SK-N-SH treated with all-trans-retinoic acid at 6 μM for 48 hours (cell line): ENCODE data around the gene SPTA1.

Experiments used
- ATAC-seq: fragments of 200-7000 bp; cut with Tn5 transposase; 3 replicates; pipeline ENCODE4 v1.9.1; 2020; ENCODE audit warnings: mild to moderate bottlenecking, moderate library complexity
- ARNTL ChIP-seq: fragments of 450-650 bp; formaldehyde crosslinking; IDR thresholded peaks from 2 replicates; pipeline ENCODE4 v1.5.0; 2020; ENCODE audit warnings: low read depth, mild to moderate bottlenecking, moderate library complexity, borderline replicate concordance
- BACH2 ChIP-seq: fragments of 250-450 bp; sonication (Bioruptor Pico); IDR thresholded peaks from 2 replicates; pipeline ENCODE4 v1.9.0; 2021; ENCODE audit warnings: mild to moderate bottlenecking, borderline replicate concordance
- CSDC2 ChIP-seq: fragments of 250-450 bp; sonication (Bioruptor Pico); IDR thresholded peaks from 2 replicates; pipeline ENCODE4 v1.5.0; 2020; ENCODE audit warnings: mild to moderate bottlenecking, moderate library complexity
- ESRRG ChIP-seq: fragments of 250-450 bp; sonication (Bioruptor Pico); IDR thresholded peaks from 2 replicates; pipeline ENCODE4 v1.6.1; 2021; ENCODE audit warnings: mild to moderate bottlenecking
- GLIS3 ChIP-seq: fragments of 250-450 bp; sonication (Bioruptor Pico); IDR thresholded peaks from 2 replicates; pipeline ENCODE4 v1.5.0; 2020; ENCODE audit warnings: mild to moderate bottlenecking, moderate library complexity
- ISL1 ChIP-seq: fragments of 250-450 bp; sonication (Bioruptor Pico); IDR thresholded peaks from 2 replicates; pipeline ENCODE4 v2.1.2; 2022; ENCODE audit warnings: mild to moderate bottlenecking, moderate library complexity
- OSR1 ChIP-seq: fragments of 250-450 bp; sonication (Bioruptor Pico); IDR thresholded peaks from 2 replicates; pipeline ENCODE4 v1.8.0; 2022; ENCODE audit warnings: moderate library complexity, mild to moderate bottlenecking, inconsistent platforms
- PPARA ChIP-seq: fragments of 250-450 bp; sonication (Bioruptor Pico); IDR thresholded peaks from 2 replicates; pipeline ENCODE4 v1.5.0; 2020; ENCODE audit warnings: mild to moderate bottlenecking, borderline replicate concordance
- RARB ChIP-seq: fragments of 250-450 bp; sonication (Bioruptor Pico); IDR thresholded peaks from 2 replicates; pipeline ENCODE4 v1.8.0; 2021; ENCODE audit warnings: mild to moderate bottlenecking, moderate library complexity
- SNAI2 ChIP-seq: fragments of 250-450 bp; sonication (Bioruptor Pico); IDR thresholded peaks from 2 replicates; pipeline ENCODE4 v1.5.0; 2020; ENCODE audit warnings: mild to moderate bottlenecking, moderate library complexity
- ZC3H10 ChIP-seq: fragments of 250-450 bp; sonication (Bioruptor Pico); IDR thresholded peaks from 2 replicates; pipeline ENCODE4 v1.5.1; 2021; ENCODE audit warnings: mild to moderate bottlenecking, moderate library complexity
- ZFP3 ChIP-seq: fragments of 250-450 bp; sonication (Bioruptor Pico); IDR thresholded peaks from 2 replicates; pipeline ENCODE4 v1.5.0; 2020; ENCODE audit warnings: mild to moderate bottlenecking, moderate library complexity
- ZFP30 ChIP-seq: fragments of 450-650 bp; formaldehyde crosslinking; IDR thresholded peaks from 2 replicates; pipeline ENCODE4 v1.5.0; 2022; ENCODE audit warnings: mild to moderate bottlenecking, moderate library complexity
- ZNF565 ChIP-seq: fragments of 450-650 bp; formaldehyde crosslinking; conservative IDR thresholded peaks from 2 replicates; pipeline ENCODE4 v1.5.0; 2020; ENCODE audit warnings: low read depth, mild to moderate bottlenecking, moderate library complexity
- ZNF70 ChIP-seq: fragments of 450-650 bp; formaldehyde crosslinking; IDR thresholded peaks from 2 replicates; pipeline ENCODE4 v1.5.0; 2020; ENCODE audit warnings: mild to moderate bottlenecking, moderate library complexity
- ZNF8 ChIP-seq: fragments of 450-650 bp; formaldehyde crosslinking; IDR thresholded peaks from 2 replicates; pipeline ENCODE4 v1.5.0; 2020; ENCODE audit warnings: mild to moderate bottlenecking, moderate library complexity
- TF ChIP-seq, protein P1 (sequence below): fragments of 250-450 bp; sonication (Bioruptor Pico); IDR thresholded peaks from 2 replicates; pipeline ENCODE4 v1.5.1; 2021; ENCODE audit warnings: mild to moderate bottlenecking, moderate library complexity
- TF ChIP-seq, protein P2 (sequence below): fragments of 250-450 bp; sonication (Bioruptor Pico); IDR thresholded peaks from 2 replicates; pipeline ENCODE4 v1.8.0; 2020; ENCODE audit warnings: mild to moderate bottlenecking, moderate library complexity, borderline replicate concordance
- TF ChIP-seq, protein P3 (sequence below): fragments of 250-450 bp; sonication (Bioruptor Pico); IDR thresholded peaks from 2 replicates; pipeline ENCODE4 v1.5.1; 2020; ENCODE audit warnings: low read depth, mild to moderate bottlenecking, moderate library complexity
- TF ChIP-seq, protein P4 (sequence below): fragments of 250-450 bp; sonication (Bioruptor Pico); IDR thresholded peaks from 2 replicates; pipeline ENCODE4 v1.8.0; 2021; ENCODE audit warnings: low read depth, mild to moderate bottlenecking, moderate library complexity, borderline replicate concordance

Gene SPTA1

DNA sequence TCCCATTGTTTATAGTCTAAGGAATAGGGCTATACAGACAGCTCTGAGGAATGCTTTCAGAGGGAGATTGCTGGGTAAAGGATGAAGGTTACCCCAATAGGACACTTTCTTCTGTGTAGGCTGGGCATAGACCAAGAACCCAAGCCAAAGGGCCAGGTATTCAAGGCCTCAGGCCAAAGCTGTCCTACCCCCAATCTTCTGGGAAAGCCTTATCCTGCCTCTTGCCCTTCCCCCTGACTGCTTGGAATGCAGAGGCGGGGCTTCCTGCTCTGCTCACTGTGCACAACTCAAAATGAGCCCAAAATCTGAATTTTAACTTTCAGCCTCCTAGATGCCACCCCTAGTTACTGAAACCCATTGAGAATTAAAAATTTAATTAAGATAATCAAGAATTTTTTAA is 79.2 kb downstream of the SPTA1 start:
- TF ChIP-seq CSDC2 (CRISPR knock-in tag) (no peak), ZNF70 (CRISPR knock-in tag) (no peak), GLIS3 (CRISPR knock-in tag) (no peak), RARB (CRISPR knock-in tag) (no peak)
- TF ChIP-seq, protein P1, sequence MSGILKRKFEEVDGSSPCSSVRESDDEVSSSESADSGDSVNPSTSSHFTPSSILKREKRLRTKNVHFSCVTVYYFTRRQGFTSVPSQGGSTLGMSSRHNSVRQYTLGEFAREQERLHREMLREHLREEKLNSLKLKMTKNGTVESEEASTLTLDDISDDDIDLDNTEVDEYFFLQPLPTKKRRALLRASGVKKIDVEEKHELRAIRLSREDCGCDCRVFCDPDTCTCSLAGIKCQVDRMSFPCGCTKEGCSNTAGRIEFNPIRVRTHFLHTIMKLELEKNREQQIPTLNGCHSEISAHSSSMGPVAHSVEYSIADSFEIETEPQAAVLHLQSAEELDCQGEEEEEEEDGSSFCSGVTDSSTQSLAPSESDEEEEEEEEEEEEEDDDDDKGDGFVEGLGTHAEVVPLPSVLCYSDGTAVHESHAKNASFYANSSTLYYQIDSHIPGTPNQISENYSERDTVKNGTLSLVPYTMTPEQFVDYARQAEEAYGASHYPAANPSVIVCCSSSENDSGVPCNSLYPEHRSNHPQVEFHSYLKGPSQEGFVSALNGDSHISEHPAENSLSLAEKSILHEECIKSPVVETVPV (CRISPR knock-in tag): no peak
- no peak for ATAC-seq

- no peak for ATAC-seq
- TF ChIP-seq ISL1 (no peak), ZNF70 (CRISPR knock-in tag) (no peak), ZFP30 (no peak), ZFP3 (CRISPR knock-in tag) (no peak), ZC3H10 (CRISPR knock-in tag) (no peak), ZNF8 (CRISPR knock-in tag) (no peak), OSR1 (CRISPR knock-in tag) (no peak), SNAI2 (no peak), RARB (CRISPR knock-in tag) (no peak), CSDC2 (CRISPR knock-in tag) (no peak)
- TF ChIP-seq, protein P2, sequence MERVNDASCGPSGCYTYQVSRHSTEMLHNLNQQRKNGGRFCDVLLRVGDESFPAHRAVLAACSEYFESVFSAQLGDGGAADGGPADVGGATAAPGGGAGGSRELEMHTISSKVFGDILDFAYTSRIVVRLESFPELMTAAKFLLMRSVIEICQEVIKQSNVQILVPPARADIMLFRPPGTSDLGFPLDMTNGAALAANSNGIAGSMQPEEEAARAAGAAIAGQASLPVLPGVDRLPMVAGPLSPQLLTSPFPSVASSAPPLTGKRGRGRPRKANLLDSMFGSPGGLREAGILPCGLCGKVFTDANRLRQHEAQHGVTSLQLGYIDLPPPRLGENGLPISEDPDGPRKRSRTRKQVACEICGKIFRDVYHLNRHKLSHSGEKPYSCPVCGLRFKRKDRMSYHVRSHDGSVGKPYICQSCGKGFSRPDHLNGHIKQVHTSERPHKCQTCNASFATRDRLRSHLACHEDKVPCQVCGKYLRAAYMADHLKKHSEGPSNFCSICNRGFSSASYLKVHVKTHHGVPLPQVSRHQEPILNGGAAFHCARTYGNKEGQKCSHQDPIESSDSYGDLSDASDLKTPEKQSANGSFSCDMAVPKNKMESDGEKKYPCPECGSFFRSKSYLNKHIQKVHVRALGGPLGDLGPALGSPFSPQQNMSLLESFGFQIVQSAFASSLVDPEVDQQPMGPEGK (CRISPR knock-in tag): no peak
- TF ChIP-seq, protein P3, sequence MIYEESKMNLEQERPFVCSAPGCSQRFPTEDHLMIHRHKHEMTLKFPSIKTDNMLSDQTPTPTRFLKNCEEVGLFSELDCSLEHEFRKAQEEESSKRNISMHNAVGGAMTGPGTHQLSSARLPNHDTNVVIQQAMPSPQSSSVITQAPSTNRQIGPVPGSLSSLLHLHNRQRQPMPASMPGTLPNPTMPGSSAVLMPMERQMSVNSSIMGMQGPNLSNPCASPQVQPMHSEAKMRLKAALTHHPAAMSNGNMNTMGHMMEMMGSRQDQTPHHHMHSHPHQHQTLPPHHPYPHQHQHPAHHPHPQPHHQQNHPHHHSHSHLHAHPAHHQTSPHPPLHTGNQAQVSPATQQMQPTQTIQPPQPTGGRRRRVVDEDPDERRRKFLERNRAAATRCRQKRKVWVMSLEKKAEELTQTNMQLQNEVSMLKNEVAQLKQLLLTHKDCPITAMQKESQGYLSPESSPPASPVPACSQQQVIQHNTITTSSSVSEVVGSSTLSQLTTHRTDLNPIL (CRISPR knock-in tag): no peak
- TF ChIP-seq, protein P4, sequence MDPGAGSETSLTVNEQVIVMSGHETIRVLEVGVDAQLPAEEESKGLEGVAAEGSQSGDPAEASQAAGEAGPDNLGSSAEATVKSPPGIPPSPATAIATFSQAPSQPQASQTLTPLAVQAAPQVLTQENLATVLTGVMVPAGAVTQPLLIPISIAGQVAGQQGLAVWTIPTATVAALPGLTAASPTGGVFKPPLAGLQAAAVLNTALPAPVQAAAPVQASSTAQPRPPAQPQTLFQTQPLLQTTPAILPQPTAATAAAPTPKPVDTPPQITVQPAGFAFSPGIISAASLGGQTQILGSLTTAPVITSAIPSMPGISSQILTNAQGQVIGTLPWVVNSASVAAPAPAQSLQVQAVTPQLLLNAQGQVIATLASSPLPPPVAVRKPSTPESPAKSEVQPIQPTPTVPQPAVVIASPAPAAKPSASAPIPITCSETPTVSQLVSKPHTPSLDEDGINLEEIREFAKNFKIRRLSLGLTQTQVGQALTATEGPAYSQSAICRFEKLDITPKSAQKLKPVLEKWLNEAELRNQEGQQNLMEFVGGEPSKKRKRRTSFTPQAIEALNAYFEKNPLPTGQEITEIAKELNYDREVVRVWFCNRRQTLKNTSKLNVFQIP: no peak
These were observed 81.5 kb downstream of the SPTA1 start, which contains the start of gene OR10Z1 for GRCh38 chr1:158604968-158605367. OR10Z1 (plus strand) TSS chr1:158605268; CDS start chr1:158606439, 1,171 bp downstream.

- TF ChIP-seq ZNF565 (no peak), ZNF70 (CRISPR knock-in tag) (no peak), OSR1 (CRISPR knock-in tag) (no peak), ARNTL (CRISPR knock-in tag) (no peak), BACH2 (CRISPR knock-in tag) (no peak), GLIS3 (CRISPR knock-in tag) (no peak), ESRRG (no peak), ZFP3 (CRISPR knock-in tag) (no peak), ZFP30 (no peak), PPARA (no peak), SNAI2 (no peak)
- TF ChIP-seq, protein P2 (CRISPR knock-in tag): no peak
- TF ChIP-seq, protein P1 (CRISPR knock-in tag): no peak
- TF ChIP-seq, all 23 proteins: peak for 0
- ATAC-seq: no peak
These were observed 85.8 kb downstream of the SPTA1 start for GRCh38 chr1:158600735-158601134.
